Activated naive CD8-positive, alpha-beta T cell treated with anti-CD3 and anti-CD28 coated beads, Interleukin-2, amount 50 U/mL, for 24 hours (primary cell): ENCODE results near the gene GBGT1.
A peak's percentile ranks its signal among the peaks of the same experiment; 100 is the strongest.
"Not testable (repeated sequence)": the region's sequence is repeated elsewhere in the genome, so short reads cannot be mapped to it uniquely, and the experiment has no call there.

Experiments
- ATAC-seq: fragments of 150-1000 bp; cut with Tn5 transposase; one replicate; pipeline ENCODE4 v1.10.0; 2021
- DNase-seq: peaks from one replicate; pipeline ENCODE4 v3.0.0; 2021
- H3K27ac Mint-ChIP-seq: one replicate; pipeline ENCODE4 v1.8.0; 2021; ENCODE audit warnings: mild to moderate bottlenecking, mixed read lengths
- H3K27me3 Mint-ChIP-seq: one replicate; pipeline ENCODE4 v1.8.0; 2021; ENCODE audit warnings: mixed read lengths
- H3K36me3 Mint-ChIP-seq: one replicate; pipeline ENCODE4 v1.8.0; 2021; ENCODE audit warnings: low read depth, mixed read lengths
- H3K4me1 Mint-ChIP-seq: one replicate; pipeline ENCODE4 v1.8.0; 2021; ENCODE audit warnings: mixed read lengths
- H3K4me3 Mint-ChIP-seq: one replicate; pipeline ENCODE4 v1.8.0; 2021; ENCODE audit warnings: mild to moderate bottlenecking, moderate library complexity, mixed read lengths
- H3K9me3 Mint-ChIP-seq: one replicate; pipeline ENCODE4 v1.8.0; 2021; ENCODE audit warnings: mixed read lengths

Gene GBGT1

DNA sequence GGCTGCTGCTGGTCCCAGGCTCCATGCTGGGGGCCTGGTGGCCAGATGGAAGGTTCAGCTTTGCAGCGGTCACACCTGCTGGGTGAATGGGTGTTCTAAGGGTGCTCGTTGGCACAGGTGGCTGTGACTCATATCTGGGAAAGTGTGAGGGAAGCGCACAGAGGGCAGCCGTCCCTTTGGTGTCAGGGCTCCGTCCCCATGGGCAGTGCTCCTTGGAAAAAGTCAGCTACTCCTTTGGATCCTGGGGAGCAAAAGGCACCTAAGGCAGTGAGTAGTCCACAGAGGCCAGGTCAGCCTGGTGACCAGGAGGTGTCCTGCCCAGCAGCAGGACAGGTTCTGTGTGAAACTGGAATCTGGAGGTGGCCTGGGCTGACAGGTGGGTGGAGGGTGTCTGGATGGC is 18.4 kb upstream of the GBGT1 start:
- H3K27ac Mint-ChIP-seq = no peak overlapping the region
- no peaks in the 10 kb centered on the region for H3K9me3 Mint-ChIP-seq

GRCh38 chr9:133181561-133181960 is 17.8 kb upstream of the GBGT1 start:
- Mint-ChIP-seq H3K36me3 (no peaks in the 10 kb centered on the region), H3K4me1 (peaks cover 23% of the 10 kb centered on the region), H3K4me3 (no peak overlapping the region), H3K9me3 (no peaks in the 10 kb centered on the region), H3K27me3 (peaks cover 27% of the 10 kb centered on the region), H3K27ac (no peak overlapping the region)
- ATAC-seq = no peak
- no peak for DNase-seq

More for the DNA sequence above, 18.4 kb upstream of the GBGT1 start:
- Mint-ChIP-seq H3K27me3 (peaks cover 28% of the 10 kb centered on the region), H3K4me3 (no peak overlapping the region), H3K4me1 (peaks cover 23% of the 10 kb centered on the region), H3K36me3 (no peaks in the 10 kb centered on the region)
- ATAC-seq = no peak
- no peak for DNase-seq

DNA sequence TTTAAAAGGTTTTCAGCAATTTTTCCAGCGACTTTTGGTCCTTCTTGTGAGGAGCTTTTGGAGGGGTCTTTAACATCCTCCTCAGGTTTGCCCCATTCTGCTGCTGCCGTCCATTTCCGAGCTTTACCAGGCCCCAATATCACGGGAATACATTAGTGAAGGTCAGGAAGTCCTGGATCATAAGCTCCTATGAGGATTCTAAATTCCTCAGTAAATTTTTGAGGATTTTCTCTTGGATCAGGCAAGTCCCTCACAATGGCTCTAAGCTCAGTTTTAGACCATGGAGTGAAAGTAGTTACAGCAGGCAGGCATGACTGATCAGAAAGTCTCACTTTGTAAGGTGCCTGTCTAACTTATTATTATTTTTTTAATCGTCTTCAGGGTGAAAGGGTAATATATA is 17.2 kb upstream of the GBGT1 start:
- peaks cover 20% of the 10 kb centered on the region for H3K4me1 Mint-ChIP-seq
- no peaks in the 10 kb centered on the region for H3K36me3 Mint-ChIP-seq
- peaks cover 24% of the 10 kb centered on the region for H3K27me3 Mint-ChIP-seq
- DNase-seq (no peak), ATAC-seq (no peak)
- no peak overlapping the region for H3K4me3 Mint-ChIP-seq
- no peak overlapping the region for H3K27ac Mint-ChIP-seq
- H3K9me3 Mint-ChIP-seq = no peaks in the 10 kb centered on the region

DNA sequence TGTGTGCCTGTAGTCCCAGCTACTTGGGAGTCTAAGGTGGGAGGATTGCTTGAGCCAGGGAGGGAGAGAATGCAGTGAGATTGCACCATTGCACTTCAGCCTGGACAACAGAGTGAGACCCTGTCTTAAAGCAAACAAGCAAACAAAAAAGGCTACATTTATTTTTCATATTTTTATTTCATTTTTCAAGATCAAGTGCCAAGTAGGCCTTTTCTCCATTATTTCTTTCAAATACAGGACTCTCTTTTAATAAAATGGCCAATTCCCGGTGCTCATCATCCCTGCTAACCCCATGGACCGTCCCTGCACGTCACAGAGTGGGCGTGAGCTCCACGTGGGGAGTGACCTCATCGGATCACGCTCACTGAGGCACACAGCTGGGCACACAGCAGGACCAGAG is 9.3 kb upstream of the GBGT1 start:
- no peak for DNase-seq
- no peaks in the 10 kb centered on the region for H3K4me1 Mint-ChIP-seq
- peaks cover 6% of the 10 kb centered on the region for H3K27me3 Mint-ChIP-seq
- H3K27ac Mint-ChIP-seq = no peak overlapping the region
- no peak overlapping the region for H3K4me3 Mint-ChIP-seq
- H3K36me3 Mint-ChIP-seq = no peaks in the 10 kb centered on the region
- H3K9me3 Mint-ChIP-seq = no peaks in the 10 kb centered on the region
- ATAC-seq = no peak

GRCh38 chr9:133171161-133171961 is 7.6 kb upstream of the GBGT1 start:
- Mint-ChIP-seq H3K9me3 (no peaks in the 10 kb centered on the region), H3K4me1 (no peaks in the 10 kb centered on the region), H3K36me3 (no peaks in the 10 kb centered on the region), H3K4me3 (no peak overlapping the region), H3K27ac (no peak overlapping the region), H3K27me3 (peaks cover 4% of the 10 kb centered on the region)
- DNase-seq (no peak), ATAC-seq (no peak)

DNA sequence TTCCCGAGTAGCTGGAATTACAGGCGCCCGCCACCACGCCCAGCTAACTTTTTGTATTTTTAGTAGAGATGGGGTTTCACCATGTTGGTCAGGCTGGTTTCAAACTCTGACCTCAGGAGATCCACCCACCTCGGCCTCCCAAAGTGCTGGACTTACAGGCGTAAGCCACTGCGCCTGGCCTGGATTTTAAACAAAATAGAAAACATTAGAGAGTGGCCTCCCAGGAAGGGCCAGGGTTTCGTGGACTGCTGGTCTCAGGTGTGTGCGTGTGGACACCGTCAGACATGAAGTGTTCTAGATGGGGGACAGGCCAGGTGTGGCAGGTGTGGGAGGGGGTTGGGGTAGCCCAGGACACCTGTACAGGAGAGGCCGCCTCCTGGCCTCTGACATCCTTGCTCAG is 7.0 kb upstream of the GBGT1 start:
- H3K9me3 Mint-ChIP-seq = no peaks in the 10 kb centered on the region
- H3K36me3 Mint-ChIP-seq = no peaks in the 10 kb centered on the region
- no peak overlapping the region for H3K4me3 Mint-ChIP-seq
- H3K27ac Mint-ChIP-seq = no peak overlapping the region
- ATAC-seq = no peak
- H3K27me3 Mint-ChIP-seq = peaks cover 4% of the 10 kb centered on the region
- no peak for DNase-seq
- no peaks in the 10 kb centered on the region for H3K4me1 Mint-ChIP-seq

GRCh38 chr9:133169687-133170086 is 6.0 kb upstream of the GBGT1 start:
- H3K27me3 Mint-ChIP-seq, H3K4me1 Mint-ChIP-seq, H3K27ac Mint-ChIP-seq, DNase-seq, H3K9me3 Mint-ChIP-seq, H3K36me3 Mint-ChIP-seq, ATAC-seq, H3K4me3 Mint-ChIP-seq: not testable (repeated sequence)

- no peak for DNase-seq
- Mint-ChIP-seq H3K36me3 (no peaks in the 10 kb centered on the region), H3K9me3 (no peaks in the 10 kb centered on the region), H3K4me1 (no peaks in the 10 kb centered on the region), H3K27ac (no peak overlapping the region), H3K27me3 (peaks cover 8% of the 10 kb centered on the region), H3K4me3 (no peak overlapping the region)
- ATAC-seq = no peak
Measured at GRCh38 chr9:133169102-133169501, 5.4 kb upstream of the GBGT1 start.

GRCh38 chr9:133168432-133168831 is 4.7 kb upstream of the GBGT1 start:
- Mint-ChIP-seq H3K27ac (no peak overlapping the region), H3K36me3 (no peaks in the 10 kb centered on the region), H3K4me1 (peaks cover 2% of the 10 kb centered on the region), H3K9me3 (no peaks in the 10 kb centered on the region), H3K27me3 (peaks cover 8% of the 10 kb centered on the region), H3K4me3 (no peak overlapping the region)
- ATAC-seq (no peak), DNase-seq (no peak)

DNA sequence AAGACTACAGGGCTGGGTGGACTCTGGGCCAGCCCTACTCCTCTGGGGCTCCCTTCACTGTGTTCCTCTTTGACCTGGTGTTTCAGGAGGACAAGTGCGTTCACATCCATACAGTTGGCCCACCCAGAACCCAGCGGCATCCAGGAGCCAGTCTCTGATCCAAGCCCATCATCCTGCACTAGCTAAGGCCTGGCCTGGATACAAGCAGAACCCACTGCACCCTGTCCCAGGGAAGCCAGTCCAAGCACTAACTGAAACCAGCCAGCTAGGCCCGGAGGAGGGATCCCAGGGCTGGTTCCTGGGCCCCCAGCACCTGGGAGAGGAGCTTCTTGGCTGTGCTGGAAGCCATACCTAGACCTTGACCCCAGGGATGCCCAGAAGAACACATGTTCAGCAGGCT is 4.1 kb upstream of the GBGT1 start:
- no peak overlapping the region for H3K27ac Mint-ChIP-seq
- H3K9me3 Mint-ChIP-seq = no peaks in the 10 kb centered on the region
- DNase-seq (no peak), ATAC-seq (no peak)
- no peaks in the 10 kb centered on the region for H3K36me3 Mint-ChIP-seq
- no peak overlapping the region for H3K4me3 Mint-ChIP-seq
- H3K27me3 Mint-ChIP-seq = peaks cover 8% of the 10 kb centered on the region
- H3K4me1 Mint-ChIP-seq = peaks cover 2% of the 10 kb centered on the region

GRCh38 chr9:133167096-133167730 is 3.5 kb upstream of the GBGT1 start:
- no peak for DNase-seq
- no peak overlapping the region for H3K4me3 Mint-ChIP-seq

DNA sequence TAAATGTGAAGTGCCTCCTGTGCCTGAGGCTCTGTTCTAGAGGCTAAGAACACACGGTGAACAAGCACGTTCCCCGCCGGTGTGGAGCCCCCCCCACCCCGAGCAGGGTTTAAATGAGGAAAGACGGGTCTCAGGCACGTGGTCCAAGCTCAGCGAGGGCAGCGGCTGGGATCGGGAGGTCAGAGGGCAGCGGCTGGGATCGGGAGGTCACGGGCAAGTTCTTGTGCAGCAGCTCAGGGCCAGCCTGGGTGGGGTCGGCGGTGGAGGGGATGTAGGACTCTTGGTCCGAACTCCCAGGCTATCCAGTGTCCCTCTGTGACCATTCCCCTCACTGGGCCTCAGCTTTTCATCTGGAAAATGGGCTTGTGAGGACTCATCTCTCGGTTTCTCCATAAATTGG is 2.7 kb upstream of the GBGT1 start:
- Mint-ChIP-seq H3K9me3 (no peaks in the 10 kb centered on the region), H3K27me3 (peaks cover 6% of the 10 kb centered on the region), H3K4me3 (no peak overlapping the region), H3K36me3 (no peaks in the 10 kb centered on the region), H3K4me1 (peaks cover 2% of the 10 kb centered on the region), H3K27ac (no peak overlapping the region)
- no peak for DNase-seq
- ATAC-seq = no peak

More at GRCh38 chr9:133167096-133167730, 3.5 kb upstream of the GBGT1 start:
- Mint-ChIP-seq H3K36me3 (no peaks in the 10 kb centered on the region), H3K27ac (no peak overlapping the region), H3K4me1 (peaks cover 2% of the 10 kb centered on the region), H3K9me3 (no peaks in the 10 kb centered on the region), H3K27me3 (peaks cover 8% of the 10 kb centered on the region)
- ATAC-seq = no peak

GRCh38 chr9:133165452-133165730 is 1.7 kb upstream of the GBGT1 start:
- no peak overlapping the region for H3K4me3 Mint-ChIP-seq
- H3K4me1 Mint-ChIP-seq = peaks cover 2% of the 10 kb centered on the region
- ATAC-seq (no peak), DNase-seq (no peak)
- peaks cover 2% of the 10 kb centered on the region for H3K36me3 Mint-ChIP-seq
- H3K9me3 Mint-ChIP-seq = no peaks in the 10 kb centered on the region
- H3K27ac Mint-ChIP-seq = no peak overlapping the region
- peaks cover 6% of the 10 kb centered on the region for H3K27me3 Mint-ChIP-seq

DNA sequence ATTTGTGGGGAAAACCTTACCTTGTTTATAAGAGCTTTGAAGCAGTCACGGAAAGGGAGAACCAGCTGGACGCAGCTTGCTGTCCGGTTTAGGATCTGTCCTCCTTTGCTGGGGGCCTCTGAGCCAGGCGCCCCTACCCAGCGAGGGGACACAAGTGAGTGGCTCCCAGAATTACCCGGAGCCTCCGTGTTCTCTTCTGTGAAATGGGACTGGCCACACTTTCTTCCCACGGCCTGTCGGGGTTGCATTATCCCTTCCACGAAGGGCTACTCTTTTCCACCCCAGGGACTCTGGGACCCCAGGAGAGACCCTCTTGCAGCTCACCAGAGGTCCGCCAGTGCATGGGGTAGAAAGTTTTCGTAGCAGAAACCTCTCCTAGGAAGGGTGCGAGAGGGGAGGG is 477 bp upstream of the GBGT1 start:
- Mint-ChIP-seq H3K9me3 (no peaks in the 10 kb centered on the region), H3K4me3 (peak overlapping the region; percentile 75), H3K4me1 (peaks cover 2% of the 10 kb centered on the region), H3K36me3 (peaks cover 2% of the 10 kb centered on the region), H3K27ac (no peak overlapping the region), H3K27me3 (peaks cover 6% of the 10 kb centered on the region)
- no peak for DNase-seq
- ATAC-seq = no peak

DNA sequence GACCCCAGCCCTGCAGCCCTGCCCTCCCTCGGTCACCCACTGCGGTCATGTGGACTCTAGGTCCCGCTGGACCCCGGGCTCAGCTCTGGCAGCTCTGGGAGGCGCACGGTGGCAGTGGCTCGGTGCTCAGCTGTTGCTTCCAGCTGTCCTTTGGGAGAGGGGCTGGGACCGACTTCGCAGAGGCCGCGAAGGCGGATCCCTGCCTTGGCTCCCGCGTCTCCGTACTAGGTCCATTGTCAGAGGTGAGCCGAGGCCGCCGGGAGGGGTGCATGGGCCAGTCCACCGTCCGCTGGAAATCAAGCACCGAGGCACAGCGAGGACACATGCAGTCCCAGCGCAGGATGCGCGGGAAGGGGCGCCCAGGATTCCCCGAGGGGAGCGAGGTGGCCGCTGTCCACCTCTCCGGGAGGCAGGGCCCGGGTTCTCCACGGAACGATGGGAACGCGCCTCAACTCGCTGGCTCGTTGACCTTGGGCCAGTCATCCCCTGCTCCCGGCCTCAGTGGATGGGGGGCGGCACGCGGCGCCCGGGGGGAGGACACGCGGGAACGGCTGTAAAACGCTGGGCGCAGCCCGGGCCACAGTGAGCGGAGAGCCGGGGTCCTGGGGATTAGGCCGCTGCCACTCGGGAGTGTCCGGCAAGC is 732 bp downstream of the GBGT1 start:
- peaks cover 2% of the 10 kb centered on the region for H3K4me1 Mint-ChIP-seq
- peak overlapping the region; percentile 46 for H3K4me3 Mint-ChIP-seq
- no peaks in the 10 kb centered on the region for H3K9me3 Mint-ChIP-seq
- H3K36me3 Mint-ChIP-seq = peaks cover 2% of the 10 kb centered on the region
- H3K27me3 Mint-ChIP-seq = peaks cover 6% of the 10 kb centered on the region
- no peak overlapping the region for H3K27ac Mint-ChIP-seq
- ATAC-seq = no peak
- DNase-seq = no peak
